Peyer's patch (tissue), 4 donors: ENCODE data around the gene MAP3K10.

Experiments used
- POLR2A ChIP-seq, 2 donors: fragments of 450-650 bp; IDR thresholded peaks; one replicate each; pipeline ENCODE4 v1.5.1; 2017; ENCODE audit warnings: antibody characterized with exemption in 2 of 2, mild to moderate bottlenecking in 2 of 2, moderate library complexity in 2 of 2
- TF ChIP-seq, protein P1 (sequence below), 6 experiments: fragments of 450-650 bp in 4 of 6; fragments of 200-600 bp in 2 of 6; sonication (generic) in 1 of 6; IDR thresholded peaks; one replicate each; pipeline ENCODE4 v1.5.1; 2017 to 2019; ENCODE audit warnings: antibody characterized with exemption in 6 of 6, mild to moderate bottlenecking in 3 of 6, moderate library complexity in 1 of 6

DNA sequence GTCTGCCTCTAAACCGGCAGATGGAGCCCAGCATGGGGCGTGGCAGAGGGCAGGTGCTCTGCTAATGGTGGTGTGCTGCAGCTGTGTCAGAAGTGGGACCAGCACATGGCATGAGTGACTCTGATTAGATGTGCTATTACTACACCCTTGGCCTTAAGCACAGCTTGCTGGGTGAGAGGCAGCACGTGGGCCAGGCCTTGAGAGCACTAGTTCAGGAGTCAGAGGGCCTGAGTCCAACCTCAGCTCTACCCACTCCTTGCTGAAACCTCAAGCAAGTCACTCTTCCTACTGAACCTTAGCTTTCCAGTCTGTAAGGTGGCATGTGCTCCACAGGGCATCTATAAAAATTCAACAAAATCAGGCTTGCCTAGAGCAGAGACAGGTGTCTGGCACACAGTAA lies 71.2 kb downstream of the MAP3K10 start:
- TF ChIP-seq, protein P1, sequence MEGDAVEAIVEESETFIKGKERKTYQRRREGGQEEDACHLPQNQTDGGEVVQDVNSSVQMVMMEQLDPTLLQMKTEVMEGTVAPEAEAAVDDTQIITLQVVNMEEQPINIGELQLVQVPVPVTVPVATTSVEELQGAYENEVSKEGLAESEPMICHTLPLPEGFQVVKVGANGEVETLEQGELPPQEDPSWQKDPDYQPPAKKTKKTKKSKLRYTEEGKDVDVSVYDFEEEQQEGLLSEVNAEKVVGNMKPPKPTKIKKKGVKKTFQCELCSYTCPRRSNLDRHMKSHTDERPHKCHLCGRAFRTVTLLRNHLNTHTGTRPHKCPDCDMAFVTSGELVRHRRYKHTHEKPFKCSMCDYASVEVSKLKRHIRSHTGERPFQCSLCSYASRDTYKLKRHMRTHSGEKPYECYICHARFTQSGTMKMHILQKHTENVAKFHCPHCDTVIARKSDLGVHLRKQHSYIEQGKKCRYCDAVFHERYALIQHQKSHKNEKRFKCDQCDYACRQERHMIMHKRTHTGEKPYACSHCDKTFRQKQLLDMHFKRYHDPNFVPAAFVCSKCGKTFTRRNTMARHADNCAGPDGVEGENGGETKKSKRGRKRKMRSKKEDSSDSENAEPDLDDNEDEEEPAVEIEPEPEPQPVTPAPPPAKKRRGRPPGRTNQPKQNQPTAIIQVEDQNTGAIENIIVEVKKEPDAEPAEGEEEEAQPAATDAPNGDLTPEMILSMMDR (IDR thresholded peaks at IDR 0.05), result no peak
- TF ChIP-seq POLR2A (IDR thresholded peaks at IDR 0.05), result no peak
